GM12874 (cell line): ENCODE measurements around the gene NRIP2.

Source experiments
- CTCF ChIP-seq: IDR thresholded peaks from 2 replicates; pipeline ENCODE4 v1.5.1; 2011; ENCODE audit warnings: low read depth, mild to moderate bottlenecking, control low read depth, low read length, moderate library complexity; ENCODE audit not compliant: insufficient read depth

The NRIP2 gene

GRCh38 chr12:2834581-2835491 is at the start of gene NRIP2:
TSS of gene NRIP2 (minus strand) at chr12:2835035. CDS start at chr12:2834983, 52 bp downstream.
- TF ChIP-seq CTCF: no peak

- no peak for TF ChIP-seq CTCF
Observed at GRCh38 chr12:2879853-2880252, 45.0 kb upstream of the NRIP2 start.

- TF ChIP-seq CTCF: no peak
Observed at GRCh38 chr12:2877953-2878732, 43.3 kb upstream of the NRIP2 start.

GRCh38 chr12:2877047-2877952 is 42.5 kb upstream of the NRIP2 start, which contains the start of the genes FOXM1 and RHNO1:
TSS of gene FOXM1 (minus strand) at chr12:2877174. CDS start at chr12:2874478, 2,696 bp downstream.
TSS of gene RHNO1 (plus strand) at chr12:2877223. CDS start at chr12:2885367, 8,144 bp downstream.
- TF ChIP-seq CTCF: no peak

- TF ChIP-seq CTCF: no peak
Observed at GRCh38 chr12:2876431-2877046, 41.7 kb upstream of the NRIP2 start.

- TF ChIP-seq CTCF: no peak
Observed at GRCh38 chr12:2864198-2864597, 29.4 kb upstream of the NRIP2 start.
